MV-4-11 (cell line): ENCODE data around the gene CPO.

Experiments used
- DNase-seq: peaks from one replicate; lab custom pipeline; 2025; lab: John Stamatoyannopoulos, UW

Gene CPO

DNA sequence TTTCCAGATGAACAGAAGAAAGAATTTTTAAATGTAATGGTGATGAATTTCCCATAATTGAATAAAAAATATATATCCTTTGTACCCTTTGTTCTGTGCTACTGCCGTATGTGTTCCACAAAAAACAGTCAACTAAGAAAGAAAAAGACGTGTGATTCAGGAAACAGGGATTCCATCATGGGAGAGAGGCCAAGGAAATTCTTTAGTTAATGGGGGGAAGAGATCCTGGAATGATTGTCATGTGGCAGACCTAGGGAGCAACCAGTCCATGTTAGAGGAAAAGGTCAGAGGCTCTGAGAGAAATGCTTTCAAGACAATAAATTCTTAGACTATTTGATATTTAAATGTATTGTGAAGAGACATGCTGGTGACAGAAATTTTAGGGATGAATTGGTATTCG, 76.6 kb downstream of the CPO start:
- no peak for DNase-seq
